MCF 10A (cell line): Measurements from ENCODE around the gene IGFLR1. TPM values are rescaled to one million over a fixed set of nuclear protein-coding genes. Genes with fewer than 3 reads are reported as not detected.

Experiments used
- BruUV-seq: library from RNA; stranded (reverse); fragments of 400-500 nt; replicated peaks from 2 replicates; lab custom pipeline; 2021; lab: Mats Ljungman, UMichigan
- CTCF ChIA-PET: fragments of 300-600 bp; sonication (Branson Sonifier 250); formaldehyde crosslinking; extraction: SDS; loops from one replicate; lab custom pipeline; 2021; ENCODE audit warnings: antibody characterized with exemption, inconsistent platforms; lab: Yijun Ruan, JAX
- POLR2A ChIA-PET: fragments of 300-600, 350-650 bp; sonication (Branson Sonifier 250); formaldehyde crosslinking; extraction: SDS; loops from one replicate; lab custom pipeline; 2020; ENCODE audit warnings: antibody characterized with exemption, inconsistent platforms; lab: Yijun Ruan, JAX
- DNase-seq: peaks from one replicate; pipeline ENCODE4 v3.0.0-alpha.2; 2018; ENCODE audit not compliant: unreplicated experiment
- H3K27ac Mint-ChIP-seq: one replicate; pipeline ENCODE4 v1.8.0; 2022; ENCODE audit warnings: mild to moderate bottlenecking, low read depth, mixed read lengths; ENCODE audit not compliant: unreplicated experiment
- H3K27me3 Mint-ChIP-seq: one replicate; pipeline ENCODE4 v1.8.0; 2022; ENCODE audit warnings: mixed read lengths; ENCODE audit not compliant: insufficient read depth, unreplicated experiment
- H3K36me3 Mint-ChIP-seq: one replicate; pipeline ENCODE4 v1.8.0; 2022; ENCODE audit warnings: mild to moderate bottlenecking, moderate library complexity, mixed read lengths; ENCODE audit not compliant: insufficient read depth, unreplicated experiment
- H3K4me1 Mint-ChIP-seq: one replicate; pipeline ENCODE4 v1.8.0; 2022; ENCODE audit warnings: mixed read lengths; ENCODE audit not compliant: insufficient read depth, unreplicated experiment
- H3K4me3 Mint-ChIP-seq: one replicate; pipeline ENCODE4 v1.8.0; 2022; ENCODE audit warnings: mild to moderate bottlenecking, moderate library complexity, mixed read lengths; ENCODE audit not compliant: unreplicated experiment
- H3K9me3 Mint-ChIP-seq: one replicate; pipeline ENCODE4 v1.8.0; 2022; ENCODE audit warnings: mixed read lengths; ENCODE audit not compliant: unreplicated experiment
- intact Hi-C: fragments of 100-400 bp; cut with micrococcal nuclease; formaldehyde crosslinking; loops from 2 replicates; pipeline ENCODE4 v1.14.1; 2022
- total RNA-seq: library from RNA; stranded (reverse); gene quantifications from 2 replicates; pipeline ENCODE4 v1.2.3, GENCODE V29; 2022
- TF ChIP-seq, protein P1 (sequence below): fragments of 200-600 bp; IDR thresholded peaks from one replicate; pipeline ENCODE4 v1.8.0; 2022; ENCODE audit warnings: antibody characterized with exemption, mild to moderate bottlenecking; ENCODE audit not compliant: unreplicated experiment

IGFLR1 gene
- total RNA-seq, 1 experiment from 2014 or later, result 4.2 TPM

DNA sequence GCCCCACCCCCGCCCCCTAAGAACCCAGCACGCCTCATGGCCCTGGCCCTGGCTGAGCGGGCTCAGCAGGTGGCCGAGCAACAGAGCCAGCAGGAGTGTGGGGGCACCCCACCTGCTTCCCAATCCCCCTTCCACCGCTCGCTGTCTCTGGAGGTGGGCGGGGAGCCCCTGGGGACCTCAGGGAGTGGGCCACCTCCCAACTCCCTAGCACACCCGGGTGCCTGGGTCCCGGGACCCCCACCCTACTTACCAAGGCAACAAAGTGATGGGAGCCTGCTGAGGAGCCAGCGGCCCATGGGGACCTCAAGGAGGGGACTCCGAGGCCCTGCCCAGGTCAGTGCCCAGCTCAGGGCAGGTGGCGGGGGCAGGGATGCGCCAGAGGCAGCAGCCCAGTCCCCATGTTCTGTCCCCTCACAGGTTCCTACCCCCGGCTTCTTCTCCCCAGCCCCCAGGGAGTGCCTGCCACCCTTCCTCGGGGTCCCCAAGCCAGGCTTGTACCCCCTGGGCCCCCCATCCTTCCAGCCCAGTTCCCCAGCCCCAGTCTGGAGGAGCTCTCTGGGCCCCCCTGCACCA lies 45.1 kb upstream of the IGFLR1 start:
- intact Hi-C loops, result no loop called here
- DNase-seq, result no peak
- TF ChIP-seq, protein P1, sequence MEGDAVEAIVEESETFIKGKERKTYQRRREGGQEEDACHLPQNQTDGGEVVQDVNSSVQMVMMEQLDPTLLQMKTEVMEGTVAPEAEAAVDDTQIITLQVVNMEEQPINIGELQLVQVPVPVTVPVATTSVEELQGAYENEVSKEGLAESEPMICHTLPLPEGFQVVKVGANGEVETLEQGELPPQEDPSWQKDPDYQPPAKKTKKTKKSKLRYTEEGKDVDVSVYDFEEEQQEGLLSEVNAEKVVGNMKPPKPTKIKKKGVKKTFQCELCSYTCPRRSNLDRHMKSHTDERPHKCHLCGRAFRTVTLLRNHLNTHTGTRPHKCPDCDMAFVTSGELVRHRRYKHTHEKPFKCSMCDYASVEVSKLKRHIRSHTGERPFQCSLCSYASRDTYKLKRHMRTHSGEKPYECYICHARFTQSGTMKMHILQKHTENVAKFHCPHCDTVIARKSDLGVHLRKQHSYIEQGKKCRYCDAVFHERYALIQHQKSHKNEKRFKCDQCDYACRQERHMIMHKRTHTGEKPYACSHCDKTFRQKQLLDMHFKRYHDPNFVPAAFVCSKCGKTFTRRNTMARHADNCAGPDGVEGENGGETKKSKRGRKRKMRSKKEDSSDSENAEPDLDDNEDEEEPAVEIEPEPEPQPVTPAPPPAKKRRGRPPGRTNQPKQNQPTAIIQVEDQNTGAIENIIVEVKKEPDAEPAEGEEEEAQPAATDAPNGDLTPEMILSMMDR, result no peak
- Mint-ChIP-seq H3K9me3 (no peaks in the 10 kb centered on the region), H3K4me1 (no peaks in the 10 kb centered on the region), H3K27me3 (no peaks in the 10 kb centered on the region), H3K4me3 (no peak overlapping the region), H3K27ac (no peak overlapping the region), H3K36me3 (no peaks in the 10 kb centered on the region)
- ChIA-PET POLR2A (no interaction called here), CTCF (no interaction called here)
- BruUV-seq, result no TSS peak

DNA sequence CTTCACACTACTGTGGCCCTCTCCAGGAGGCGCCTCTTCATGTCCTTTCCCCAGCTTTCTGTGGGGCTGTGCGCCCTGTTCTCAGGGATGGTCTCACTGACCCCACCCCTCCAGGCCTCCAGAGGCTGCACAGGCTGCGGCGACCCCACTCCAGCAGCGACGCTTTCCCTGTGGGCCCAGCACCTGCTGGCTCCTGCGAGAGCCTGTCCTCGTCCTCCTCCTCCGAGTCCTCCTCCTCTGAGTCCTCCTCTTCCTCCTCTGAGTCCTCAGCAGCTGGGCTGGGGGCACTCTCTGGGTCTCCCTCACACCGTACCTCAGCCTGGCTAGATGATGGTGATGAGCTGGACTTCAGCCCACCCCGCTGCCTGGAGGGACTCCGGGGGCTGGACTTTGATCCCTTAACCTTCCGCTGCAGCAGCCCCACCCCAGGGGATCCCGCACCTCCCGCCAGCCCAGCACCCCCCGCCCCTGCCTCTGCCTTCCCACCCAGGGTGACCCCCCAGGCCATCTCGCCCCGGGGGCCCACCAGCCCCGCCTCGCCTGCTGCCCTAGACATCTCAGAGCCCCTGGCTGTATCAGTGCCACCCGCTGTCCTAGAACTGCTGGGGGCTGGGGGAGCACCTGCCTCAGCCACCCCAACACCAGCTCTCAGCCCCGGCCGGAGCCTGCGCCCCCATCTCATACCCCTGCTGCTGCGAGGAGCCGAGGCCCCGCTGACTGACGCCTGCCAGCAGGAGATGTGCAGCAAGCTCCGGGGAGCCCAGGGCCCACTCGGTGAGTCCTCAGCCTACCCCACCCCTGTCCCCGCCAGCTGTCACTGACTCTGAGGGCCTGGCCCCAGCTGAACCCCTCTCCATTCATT lies 44.3 kb upstream of the IGFLR1 start:
- Mint-ChIP-seq H3K9me3 (no peaks in the 10 kb centered on the region), H3K4me1 (no peaks in the 10 kb centered on the region), H3K4me3 (no peak overlapping the region), H3K27ac (no peak overlapping the region), H3K36me3 (no peaks in the 10 kb centered on the region), H3K27me3 (no peaks in the 10 kb centered on the region)
- BruUV-seq, result no TSS peak
- intact Hi-C loops, result no loop called here
- POLR2A ChIA-PET, result no interaction called here
- CTCF ChIA-PET, result no interaction called here
- no peak for DNase-seq
- TF ChIP-seq, protein P1, result no peak

DNA sequence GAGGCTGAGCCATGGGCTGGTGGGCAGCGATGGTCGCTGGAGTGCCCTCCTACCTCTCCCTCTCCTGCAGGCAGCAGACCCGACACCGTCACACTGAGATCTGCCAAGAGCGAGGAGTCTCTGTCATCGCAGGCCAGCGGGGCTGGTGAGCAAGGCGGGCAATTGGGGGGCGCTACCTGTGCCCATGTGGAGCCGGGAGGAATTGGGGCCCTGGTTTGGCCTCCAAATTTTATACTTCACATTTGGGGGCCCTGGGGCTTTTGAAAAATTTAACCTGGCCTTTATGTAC lies 43.0 kb upstream of the IGFLR1 start:
- Mint-ChIP-seq H3K27ac (no peak overlapping the region), H3K4me3 (no peak overlapping the region), H3K4me1 (no peaks in the 10 kb centered on the region), H3K9me3 (no peaks in the 10 kb centered on the region), H3K36me3 (no peaks in the 10 kb centered on the region), H3K27me3 (no peaks in the 10 kb centered on the region)
- CTCF ChIA-PET, result no interaction called here
- TF ChIP-seq, protein P1, result no peak
- DNase-seq, result no peak
- POLR2A ChIA-PET, result no interaction called here
- no TSS peak for BruUV-seq
- intact Hi-C loops, result no loop called here

DNA sequence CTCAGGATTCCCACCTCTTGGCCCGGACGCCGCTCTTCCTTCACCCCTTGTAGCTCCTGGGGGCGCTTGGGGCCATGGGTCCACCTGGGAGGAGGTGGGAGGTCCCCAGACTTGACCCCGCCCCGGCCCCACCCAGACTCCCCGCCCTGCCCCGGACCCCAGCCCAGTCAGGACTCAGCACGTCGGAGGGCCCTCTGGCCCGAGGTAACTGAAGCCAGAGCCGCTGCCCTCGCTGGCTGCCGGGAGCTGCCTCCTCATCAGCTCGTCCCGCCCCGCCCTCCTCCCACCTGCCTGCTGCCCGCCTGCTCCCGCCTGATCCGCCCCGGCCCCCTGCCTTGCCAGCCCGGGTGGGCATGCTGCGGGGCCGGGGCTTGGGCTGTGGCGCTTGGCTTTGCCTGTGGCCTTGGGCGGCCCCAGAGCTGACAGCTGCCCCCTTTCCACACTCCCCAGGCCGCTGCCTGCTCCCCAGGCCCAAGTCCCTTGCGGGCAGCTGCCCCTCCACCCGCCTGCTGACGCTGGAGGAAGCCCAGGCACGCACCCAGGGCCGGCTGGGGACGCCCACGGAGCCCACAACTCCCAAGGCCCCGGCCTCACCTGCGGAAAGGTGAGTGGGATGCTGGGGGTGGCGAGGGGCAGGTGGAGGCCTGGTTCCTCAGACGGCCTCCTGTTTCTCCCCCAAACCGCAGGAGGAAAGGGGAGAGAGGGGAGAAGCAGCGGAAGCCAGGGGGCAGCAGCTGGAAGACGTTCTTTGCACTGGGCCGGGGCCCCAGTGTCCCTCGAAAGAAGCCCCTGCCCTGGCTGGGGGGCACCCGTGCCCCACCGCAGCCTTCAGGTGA lies 42.5 kb upstream of the IGFLR1 start:
- Mint-ChIP-seq H3K27me3 (no peaks in the 10 kb centered on the region), H3K4me1 (no peaks in the 10 kb centered on the region), H3K9me3 (no peaks in the 10 kb centered on the region), H3K27ac (no peak overlapping the region), H3K4me3 (no peak overlapping the region), H3K36me3 (no peaks in the 10 kb centered on the region)
- BruUV-seq, result no TSS peak
- intact Hi-C loops, result no loop called here
- CTCF ChIA-PET, result no interaction called here
- POLR2A ChIA-PET, result no interaction called here
- DNase-seq, result no peak
- TF ChIP-seq, protein P1, result no peak
